Adipose tissue (tissue), 3 donors: ENCODE measurements around the gene SNHG17. TPM values are rescaled to one million over a fixed set of nuclear protein-coding genes. Genes with fewer than 3 reads are reported as not detected.
"Not testable (repeated sequence)": the region's sequence is repeated elsewhere in the genome, so short reads cannot be mapped to it uniquely, and the experiment has no call there.

ENCODE experiments used
- H3K27ac ChIP-seq: one replicate; pipeline ENCODE4 v1.5.1; 2013; ENCODE audit warnings: low read depth, low read length
- WGBS, 3 donors: extraction: QIAGEN DNeasy Blood & Tissue Kit; methylation state at CpG; one replicate each; pipeline ENCODE4 v1.1.7; 2013; 5-methylcytosine and 5-hydroxymethylcytosine counted together
- polyA plus RNA-seq, 3 donors: library from polyadenylated mRNA; stranded (reverse); fragments of 200-250 nt; gene quantifications; one replicate each; pipeline ENCODE4 v1.2.3, GENCODE V29; 2013
- donor health status: healthy with polysubstance abuse.
- donor health status: Bipolar disorder and iron deficiency.
- donor health status: healthy.

SNHG17 gene
- polyA plus RNA-seq, 3 donors, result 18.2 to 63.9 (median 27.9) TPM

GRCh38 chr20:38395165-38395564 lies 40.0 kb downstream of the SNHG17 start:
- no peak overlapping the region for H3K27ac ChIP-seq

GRCh38 chr20:38393259-38393658 lies 41.9 kb downstream of the SNHG17 start:
- WGBS, 3 donors, result 81 to 90% (median 89%) methylated on average over 5 of the region's 5 CpGs
- no peak overlapping the region for H3K27ac ChIP-seq

More at GRCh38 chr20:38395165-38395564, 40.0 kb downstream of the SNHG17 start:
- WGBS, 3 donors, result 38 to 51% (median 43%) methylated on average over 2 of the region's 2 CpGs

GRCh38 chr20:38392356-38392755 lies 42.8 kb downstream of the SNHG17 start:
- WGBS, 3 donors, result 72 to 81% (median 74%) methylated on average over 3 of the region's 3 CpGs

GRCh38 chr20:38387953-38388352 lies 47.2 kb downstream of the SNHG17 start:
- H3K27ac ChIP-seq, result no peak overlapping the region
- 54 to 76% (median 71%) methylated on average over 4 of the region's 4 CpGs for WGBS, 3 donors

More at GRCh38 chr20:38392356-38392755, 42.8 kb downstream of the SNHG17 start:
- no peak overlapping the region for H3K27ac ChIP-seq

GRCh38 chr20:38386851-38387250 lies 48.3 kb downstream of the SNHG17 start:
- 62 to 72% (median 65%) methylated on average over 2 of the region's 2 CpGs for WGBS, 3 donors
- H3K27ac ChIP-seq, result no peak overlapping the region

GRCh38 chr20:38386004-38386403 lies 49.1 kb downstream of the SNHG17 start:
- 67 to 70% (median 68%) methylated on average over 8 of the region's 8 CpGs for WGBS, 3 donors
- no peak overlapping the region for H3K27ac ChIP-seq

GRCh38 chr20:38383147-38383546 lies 52.0 kb downstream of the SNHG17 start:
- 79 to 86% (median 85%) methylated on average over 4 of the region's 4 CpGs for WGBS, 3 donors
- no peak overlapping the region for H3K27ac ChIP-seq

- H3K27ac ChIP-seq, result not testable (repeated sequence)
- no CpG with 5 or more reads among the region's 5 CpGs for WGBS, 3 donors
These were observed 57.3 kb downstream of the SNHG17 start for GRCh38 chr20:38377838-38378237.

GRCh38 chr20:38377039-38377685 lies 58.0 kb downstream of the SNHG17 start:
- 77 to 87% (median 78%) methylated on average over 11 of the region's 11 CpGs for WGBS, 3 donors
- H3K27ac ChIP-seq, result no peak overlapping the region

- WGBS, 3 donors, result 57 to 81% (median 80%) methylated on average over 5 of the region's 5 CpGs
- H3K27ac ChIP-seq, result no peak overlapping the region
These were observed 61.2 kb downstream of the SNHG17 start for GRCh38 chr20:38373898-38374297.

- WGBS, 3 donors, result 36 to 52% (median 38%) methylated on average over 7 of the region's 7 CpGs
These were observed 61.8 kb downstream of the SNHG17 start for GRCh38 chr20:38373231-38373867.

GRCh38 chr20:38372806-38373205 lies 62.3 kb downstream of the SNHG17 start:
- H3K27ac ChIP-seq, result no peak overlapping the region
- 55 to 67% (median 66%) methylated on average over 5 of the region's 5 CpGs for WGBS, 3 donors

More at GRCh38 chr20:38373231-38373867, 61.8 kb downstream of the SNHG17 start:
- no peak overlapping the region for H3K27ac ChIP-seq

Other genes with a start within 250 kb of the SNHG17 start
- gene KIAA1755, start 174.6 kb downstream of the SNHG17 start, polyA plus RNA-seq, result 1 to 10 TPM in 2 of 3 donors, under 1 TPM in 1; 0.47 to 6.4 (median 1.2) TPM
- 1 to 10 TPM in 1 of 3 donors, under 1 TPM in 2; 0.02 to 3.5 (median 0.21) TPM for gene BPI, start 131.2 kb downstream of the SNHG17 start, polyA plus RNA-seq
- 10 to 100 TPM in 1 of 3 donors, 1 to 10 TPM in 2; 2.9 to 53.7 (median 8.7) TPM for gene LBP, start 88.8 kb downstream of the SNHG17 start, polyA plus RNA-seq
- gene RALGAPB, start 37.5 kb upstream of the SNHG17 start, polyA plus RNA-seq, result 1 to 10 TPM; 5.3 to 8.7 (median 6.2) TPM
- not detected for gene ADIG, start 145.9 kb upstream of the SNHG17 start, polyA plus RNA-seq
- gene ARHGAP40, start 166.5 kb upstream of the SNHG17 start, polyA plus RNA-seq, result under 1 TPM in 2 of 3 donors, not detected in 1; 0.02 to 0.06 TPM